Measurements from ENCODE around the gene DCDC2C.

The DCDC2C gene

GRCh38 chr2:3743951-3744555 is 40.7 kb downstream of the DCDC2C start:
- no peak for DNase-seq (ENCODE audit: low read depth in 2 of 2)

GRCh38 chr2:3745920-3746319 is 42.5 kb downstream of the DCDC2C start:
- no peak for DNase-seq (ENCODE audit: low read depth in 2 of 2)

GRCh38 chr2:3747032-3747654 is 43.8 kb downstream of the DCDC2C start:
- DNase-seq (ENCODE audit: low read depth in 2 of 2), result no peak

- no peak for DNase-seq (ENCODE audit: low read depth in 2 of 2)
Observed at GRCh38 chr2:3747826-3748225, 44.5 kb downstream of the DCDC2C start.

GRCh38 chr2:3749201-3749600 is 45.8 kb downstream of the DCDC2C start:
- no peak for DNase-seq (ENCODE audit: low read depth in 2 of 2)

- DNase-seq (ENCODE audit: low read depth in 2 of 2), result no peak
Observed at GRCh38 chr2:3751251-3751650, 47.9 kb downstream of the DCDC2C start.

GRCh38 chr2:3751806-3752205 is 48.4 kb downstream of the DCDC2C start:
- DNase-seq (ENCODE audit: low read depth in 2 of 2), result no peak

GRCh38 chr2:3752376-3752775 is 49.0 kb downstream of the DCDC2C start:
- no peak for DNase-seq (ENCODE audit: low read depth in 2 of 2)

- no peak for DNase-seq (ENCODE audit: low read depth in 2 of 2)
Observed at GRCh38 chr2:3753561-3753960, 50.2 kb downstream of the DCDC2C start.

- DNase-seq (ENCODE audit: low read depth in 2 of 2), result no peak
Observed at GRCh38 chr2:3754280-3754679, 50.9 kb downstream of the DCDC2C start.

- no peak for DNase-seq (ENCODE audit: low read depth in 2 of 2)
Observed at GRCh38 chr2:3754795-3755194, 51.4 kb downstream of the DCDC2C start.

- DNase-seq (ENCODE audit: low read depth in 2 of 2), result no peak
Observed at GRCh38 chr2:3755277-3755676, 51.9 kb downstream of the DCDC2C start.

GRCh38 chr2:3756306-3756705 is 52.9 kb downstream of the DCDC2C start:
- no peak for DNase-seq (ENCODE audit: low read depth in 2 of 2)

- no peak for DNase-seq (ENCODE audit: low read depth in 2 of 2)
Observed at GRCh38 chr2:3758906-3759305, 55.5 kb downstream of the DCDC2C start.

- no peak for DNase-seq (ENCODE audit: low read depth in 2 of 2)
Observed at GRCh38 chr2:3759331-3759730, 56.0 kb downstream of the DCDC2C start.

GRCh38 chr2:3759761-3760160 is 56.4 kb downstream of the DCDC2C start:
- no peak for DNase-seq (ENCODE audit: low read depth in 2 of 2)

- no peak for DNase-seq (ENCODE audit: low read depth in 2 of 2)
Observed at GRCh38 chr2:3761272-3761671, 57.9 kb downstream of the DCDC2C start.

GRCh38 chr2:3762771-3763447 is 59.5 kb downstream of the DCDC2C start:
- no peak for DNase-seq (ENCODE audit: low read depth in 2 of 2)

- DNase-seq (ENCODE audit: low read depth in 2 of 2), result no peak
Observed at GRCh38 chr2:3766824-3767223, 63.4 kb downstream of the DCDC2C start.

- DNase-seq (ENCODE audit: low read depth in 2 of 2), result no peak
Observed at GRCh38 chr2:3768960-3769765, 65.8 kb downstream of the DCDC2C start.

- no peak for DNase-seq (ENCODE audit: low read depth in 2 of 2)
Observed at GRCh38 chr2:3769766-3770165, 66.4 kb downstream of the DCDC2C start.

- DNase-seq (ENCODE audit: low read depth in 2 of 2), result no peak
Observed at GRCh38 chr2:3770724-3771415, 67.5 kb downstream of the DCDC2C start.
